Urothelium cell line (cell line): ENCODE measurements around the gene PSPC1.
"Not testable (repeated sequence)": the region's sequence is repeated elsewhere in the genome, so short reads cannot be mapped to it uniquely, and the experiment has no call there.

ENCODE experiments used
- DNase-seq: peaks from one replicate; pipeline ENCODE4 v3.0.0; 2011; ENCODE audit warnings: low spot score, mixed read lengths
- FAIRE-seq: peaks from 2 replicates; lab custom pipeline; 2011; peaks lifted over from hg19 to GRCh38; lab: Jason Lieb, UNC

PSPC1 gene

GRCh38 chr13:19764237-19764636 lies 18.5 kb downstream of the PSPC1 start:
- no peak for FAIRE-seq
- no peak for DNase-seq

DNA sequence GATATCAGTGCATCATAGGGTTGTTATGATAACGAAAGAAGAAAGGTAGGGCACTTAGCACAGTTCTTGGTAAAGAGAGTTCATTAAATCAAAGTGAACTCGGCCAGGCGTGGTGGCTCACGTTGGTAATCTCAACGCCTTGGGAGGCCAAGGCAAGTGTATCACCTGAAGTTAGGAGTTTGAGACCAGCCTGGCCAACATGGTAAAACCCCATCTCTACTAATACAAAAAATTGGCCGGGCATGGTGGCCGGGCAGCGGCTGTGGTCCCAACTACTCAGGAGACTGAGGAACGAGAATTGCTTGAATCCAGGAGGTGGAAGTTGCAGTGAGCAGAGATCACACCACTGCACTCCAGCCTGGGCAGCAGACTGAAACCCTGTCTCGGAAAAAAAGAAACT lies 19.1 kb downstream of the PSPC1 start:
- FAIRE-seq (no peak), DNase-seq (no peak)

- no peak for DNase-seq
Observed at GRCh38 chr13:19759669-19760068, 23.1 kb downstream of the PSPC1 start.

GRCh38 chr13:19742643-19743042 lies 40.1 kb downstream of the PSPC1 start:
- DNase-seq (no peak), FAIRE-seq (no peak)

More at GRCh38 chr13:19759669-19760068, 23.1 kb downstream of the PSPC1 start:
- FAIRE-seq, result no peak

GRCh38 chr13:19737844-19738557 lies 44.7 kb downstream of the PSPC1 start:
- DNase-seq, result no peak
- FAIRE-seq, result no peak

GRCh38 chr13:19726611-19727010 lies 56.1 kb downstream of the PSPC1 start:
- no peak for DNase-seq
- no peak for FAIRE-seq

DNA sequence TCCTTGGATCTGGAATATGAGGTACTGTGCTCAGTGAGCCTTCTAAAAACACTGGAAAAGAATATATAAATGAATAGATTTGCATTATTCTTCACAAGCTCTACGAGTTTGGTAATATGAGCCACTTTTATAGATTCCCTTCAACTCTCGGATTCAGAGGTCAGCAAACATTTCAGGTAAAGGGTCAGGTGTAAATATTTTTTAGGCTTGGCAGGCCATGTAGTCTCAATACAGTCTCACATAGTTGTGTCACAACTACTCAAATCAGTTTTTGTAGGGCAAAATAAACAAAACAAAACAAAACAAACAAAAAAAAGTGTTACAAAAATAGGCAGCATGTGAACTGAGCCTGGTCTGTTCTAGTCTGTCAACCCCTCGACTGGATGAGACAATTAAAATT lies 57.4 kb downstream of the PSPC1 start:
- DNase-seq (no peak), FAIRE-seq (no peak)

DNA sequence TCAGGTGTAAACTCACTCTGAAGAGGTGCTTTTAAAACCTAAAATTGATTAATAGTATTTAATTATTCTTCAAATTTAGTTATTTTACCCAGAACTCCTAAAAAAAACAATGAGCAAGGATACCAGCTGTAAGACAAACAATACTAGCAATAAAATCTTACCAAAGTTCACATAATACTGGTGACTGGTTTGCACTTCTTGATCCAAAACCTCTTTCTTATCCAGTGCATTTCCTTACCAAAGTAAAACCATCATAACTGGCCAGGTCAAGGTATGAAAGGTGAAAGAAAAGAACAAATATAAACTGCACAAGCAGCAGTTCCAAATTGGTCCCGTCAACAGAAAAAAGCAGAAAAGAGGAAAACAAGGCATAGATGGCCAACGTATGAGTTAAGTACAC lies 62.7 kb downstream of the PSPC1 start:
- FAIRE-seq, result no peak

GRCh38 chr13:19713186-19713965 lies 69.4 kb downstream of the PSPC1 start:
- DNase-seq, result peak; percentile 2
- no peak for FAIRE-seq

More for the DNA sequence above, 62.7 kb downstream of the PSPC1 start:
- DNase-seq, result no peak

DNA sequence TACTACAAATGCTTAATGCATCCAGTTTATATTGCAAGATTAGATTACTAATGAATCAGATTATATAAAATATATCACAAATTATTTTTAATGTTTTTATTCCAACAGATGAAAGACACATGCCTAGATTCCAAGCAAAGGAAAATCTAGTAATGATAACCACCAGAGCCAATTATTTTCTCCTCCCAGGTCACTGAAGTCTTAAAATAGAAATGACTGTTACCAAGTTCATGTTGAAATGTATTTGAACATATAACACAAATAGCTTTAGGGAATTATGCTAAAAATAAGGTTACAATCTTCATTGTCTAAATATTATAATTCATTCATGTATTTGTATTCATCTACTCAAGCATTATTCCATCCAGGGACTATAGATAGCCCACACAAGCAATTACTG lies 73.0 kb downstream of the PSPC1 start:
- not testable (repeated sequence) for FAIRE-seq

DNA sequence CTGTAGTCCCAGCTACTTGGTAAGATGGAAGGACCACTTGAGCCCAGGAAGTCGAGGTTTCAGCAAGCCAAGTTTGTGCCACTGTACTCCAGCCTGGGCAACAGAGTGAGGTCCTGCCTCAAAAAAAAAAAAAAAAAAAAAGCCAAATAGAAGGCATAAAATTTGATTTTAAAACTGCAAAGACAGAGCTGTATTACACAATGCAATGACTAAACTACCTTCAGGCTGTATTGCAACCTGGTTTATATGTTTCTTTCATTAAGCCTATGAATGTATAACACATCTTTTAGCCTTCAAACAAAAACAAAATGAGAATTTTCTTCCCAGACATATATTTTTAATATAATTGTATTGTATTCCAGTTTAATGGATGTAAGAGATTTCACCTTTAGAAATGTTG lies 73.7 kb downstream of the PSPC1 start:
- not testable (repeated sequence) for FAIRE-seq, DNase-seq

More for the DNA sequence above, 73.0 kb downstream of the PSPC1 start:
- DNase-seq, result not testable (repeated sequence)

DNA sequence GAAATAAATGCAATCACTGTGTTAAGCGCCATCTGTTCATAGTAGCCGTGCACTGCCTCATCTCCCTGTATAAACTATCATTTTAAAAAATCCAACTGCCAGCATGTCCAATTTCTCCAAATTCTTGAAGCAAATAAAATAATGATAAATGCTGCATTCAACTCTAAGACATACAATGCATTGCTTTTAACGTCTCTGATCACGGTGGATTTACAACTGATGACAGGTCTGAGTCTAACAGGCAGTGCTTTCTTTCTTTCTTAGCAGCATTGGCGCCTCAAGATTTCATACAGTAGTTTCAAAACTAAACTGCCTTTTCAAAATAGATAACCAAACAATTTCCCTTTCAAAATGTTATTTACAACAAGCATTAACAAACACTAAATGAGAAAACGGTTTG lies 78.5 kb downstream of the PSPC1 start:
- FAIRE-seq, DNase-seq: not testable (repeated sequence)

- not testable (repeated sequence) for FAIRE-seq
Observed at GRCh38 chr13:19701619-19702018, 81.1 kb downstream of the PSPC1 start.

GRCh38 chr13:19700963-19701362 lies 81.8 kb downstream of the PSPC1 start:
- FAIRE-seq, DNase-seq: not testable (repeated sequence)

More at GRCh38 chr13:19701619-19702018, 81.1 kb downstream of the PSPC1 start:
- not testable (repeated sequence) for DNase-seq

DNA sequence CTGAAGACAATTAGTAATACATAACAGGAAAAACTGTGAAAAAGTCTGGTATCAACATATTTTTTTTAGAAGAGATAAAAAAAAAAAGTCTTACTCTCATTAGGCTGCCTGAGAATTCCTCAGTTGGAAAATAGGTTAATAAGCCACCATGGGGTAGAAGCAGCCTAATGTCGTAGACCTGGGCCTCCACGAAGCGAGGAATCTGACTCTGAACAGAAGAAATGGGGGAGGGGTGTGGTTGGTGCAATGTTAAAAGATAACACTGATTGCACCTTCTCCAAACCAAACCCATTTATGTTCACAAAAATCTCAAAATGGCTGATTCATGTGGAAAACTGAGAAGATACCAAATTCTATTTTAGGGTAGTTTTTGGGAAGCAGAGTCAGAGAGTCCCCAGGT lies 86.9 kb downstream of the PSPC1 start:
- FAIRE-seq, result no peak
- DNase-seq, result no peak

GRCh38 chr13:19695428-19695827 lies 87.3 kb downstream of the PSPC1 start:
- DNase-seq (no peak), FAIRE-seq (no peak)

- not testable (repeated sequence) for DNase-seq, FAIRE-seq
Observed at GRCh38 chr13:19691447-19691846, 91.3 kb downstream of the PSPC1 start.

- FAIRE-seq (no peak), DNase-seq (no peak)
Observed at GRCh38 chr13:19685437-19685836, 97.3 kb downstream of the PSPC1 start.

GRCh38 chr13:19685034-19685433 lies 97.7 kb downstream of the PSPC1 start:
- no peak for DNase-seq
- no peak for FAIRE-seq

DNA sequence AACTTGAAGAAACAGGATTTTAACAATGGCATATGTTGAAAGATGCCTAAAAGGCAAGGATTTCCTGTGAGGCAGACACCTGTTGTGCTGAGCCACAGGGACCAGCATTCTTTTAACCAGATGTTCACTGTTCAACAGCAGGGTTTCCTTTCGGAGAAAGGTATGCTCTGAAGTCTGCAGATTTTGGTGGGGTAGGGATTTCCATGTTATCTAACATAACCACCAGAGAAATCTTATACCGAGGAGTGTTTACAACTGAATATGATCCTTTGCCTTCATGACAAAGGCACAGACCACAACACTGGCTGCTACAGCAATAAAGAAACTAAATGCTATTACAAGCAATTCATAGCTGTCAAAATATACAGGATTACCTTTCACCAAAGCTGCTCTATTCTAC lies 101.2 kb downstream of the PSPC1 start:
- DNase-seq (no peak), FAIRE-seq (no peak)

DNA sequence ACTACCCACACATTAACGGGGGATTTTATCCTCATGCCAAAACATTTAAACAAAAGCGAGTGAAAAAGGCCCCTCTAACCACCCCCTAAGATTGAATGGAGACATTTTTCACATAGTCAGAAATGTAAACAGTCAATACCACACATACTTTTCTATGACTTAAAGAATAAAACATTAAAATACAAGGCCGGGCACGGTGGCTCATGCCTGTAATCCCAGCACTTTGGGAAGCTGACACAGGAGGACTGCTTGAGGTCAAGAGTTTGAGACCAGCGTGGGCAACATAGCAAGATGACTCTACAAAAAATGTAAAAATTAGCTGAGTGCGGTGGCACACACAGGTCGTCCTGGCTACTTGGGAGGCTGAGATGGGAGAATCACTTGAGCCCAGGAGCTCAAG lies 102.0 kb downstream of the PSPC1 start:
- DNase-seq (no peak), FAIRE-seq (no peak)

DNA sequence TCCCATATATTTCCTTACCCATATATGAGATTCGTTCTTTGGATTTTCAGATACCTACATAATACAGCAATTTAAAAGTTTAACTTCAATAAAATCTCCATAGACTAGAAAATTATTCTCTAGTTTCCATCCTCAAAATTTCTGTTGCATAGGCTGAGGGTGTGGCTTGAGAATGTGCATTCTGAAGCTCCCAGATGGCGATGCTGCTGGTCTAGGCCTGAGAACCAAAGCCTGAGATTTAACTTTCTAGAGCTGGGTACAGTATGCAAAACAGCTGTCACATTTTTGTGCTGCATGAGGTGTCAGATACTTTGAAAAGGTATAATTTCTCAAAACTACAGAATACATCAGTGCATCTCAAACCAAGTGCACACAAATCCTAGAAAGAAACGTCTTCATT lies 106.6 kb downstream of the PSPC1 start:
- FAIRE-seq, result no peak
- DNase-seq, result no peak
